Astrocyte of the spinal cord (primary cell): ENCODE data around the gene SYTL5.

Source experiments
- DNase-seq: peaks from one replicate; pipeline ENCODE4 v3.0.0; 2011; ENCODE audit warnings: low read depth, low spot score
- H3K4me3 ChIP-seq: 2 replicates; pipeline ENCODE4 v1.5.1; 2011; ENCODE audit warnings: low read depth, mild to moderate bottlenecking, low read length, moderate library complexity
- CTCF ChIP-seq: IDR thresholded peaks from 2 replicates; pipeline ENCODE4 v1.5.1; 2012; ENCODE audit warnings: low read depth, mild to moderate bottlenecking, low read length, inconsistent platforms
- in situ Hi-C: cut with HindIII; loops from 2 replicates; pipeline ENCODE4 v1.10.0; 2017; ENCODE audit warnings: low sequenced_read_pairs

Gene SYTL5

GRCh38 chrX:38041237-38041636 is 34.9 kb downstream of the SYTL5 start:
- no peak for TF ChIP-seq CTCF
- DNase-seq: no peak
- in situ Hi-C loops: no loop called here
- no peak overlapping the region for H3K4me3 ChIP-seq

- in situ Hi-C loops: no loop called here
- TF ChIP-seq CTCF: no peak
- no peak overlapping the region for H3K4me3 ChIP-seq
- DNase-seq: no peak
These were observed 38.3 kb downstream of the SYTL5 start for GRCh38 chrX:38044701-38045100.

GRCh38 chrX:38045538-38046096 is 39.3 kb downstream of the SYTL5 start:
- no peak for DNase-seq
- no peak for TF ChIP-seq CTCF
- in situ Hi-C loops: no loop called here
- H3K4me3 ChIP-seq: no peak overlapping the region

GRCh38 chrX:38048886-38049285 is 42.5 kb downstream of the SYTL5 start:
- DNase-seq: no peak
- H3K4me3 ChIP-seq: no peak overlapping the region
- no peak for TF ChIP-seq CTCF
- in situ Hi-C loops: no loop called here

- in situ Hi-C loops: no loop called here
- TF ChIP-seq CTCF: no peak
- H3K4me3 ChIP-seq: no peak overlapping the region
- no peak for DNase-seq
These were observed 44.5 kb downstream of the SYTL5 start for GRCh38 chrX:38050806-38051205.

- no peak overlapping the region for H3K4me3 ChIP-seq
- peak; percentile 88 for DNase-seq
- in situ Hi-C loops: no loop called here
- no peak for TF ChIP-seq CTCF
These were observed 45.7 kb downstream of the SYTL5 start for GRCh38 chrX:38052096-38052495.

- no peak overlapping the region for H3K4me3 ChIP-seq
- peak; percentile 62 for DNase-seq
- in situ Hi-C loops: no loop called here
- TF ChIP-seq CTCF: no peak
These were observed 49.0 kb downstream of the SYTL5 start for GRCh38 chrX:38055170-38055847.
